NT2/D1 (cell line): ENCODE results near the gene CD58.

Experiments
- SUZ12 ChIP-seq: IDR thresholded peaks from 2 replicates; pipeline ENCODE4 v1.6.1; 2011; ENCODE audit not compliant: insufficient read length, insufficient read depth; ENCODE audit errors: extremely low read depth
- YY1 ChIP-seq: IDR thresholded peaks from 2 replicates; pipeline ENCODE4 v1.6.1; 2011; ENCODE audit not compliant: insufficient read length, insufficient read depth
- ZNF274 ChIP-seq: IDR thresholded peaks from 2 replicates; pipeline ENCODE4 v1.6.1; 2011; ENCODE audit warnings: mild to moderate bottlenecking, low read depth, low read length

DNA sequence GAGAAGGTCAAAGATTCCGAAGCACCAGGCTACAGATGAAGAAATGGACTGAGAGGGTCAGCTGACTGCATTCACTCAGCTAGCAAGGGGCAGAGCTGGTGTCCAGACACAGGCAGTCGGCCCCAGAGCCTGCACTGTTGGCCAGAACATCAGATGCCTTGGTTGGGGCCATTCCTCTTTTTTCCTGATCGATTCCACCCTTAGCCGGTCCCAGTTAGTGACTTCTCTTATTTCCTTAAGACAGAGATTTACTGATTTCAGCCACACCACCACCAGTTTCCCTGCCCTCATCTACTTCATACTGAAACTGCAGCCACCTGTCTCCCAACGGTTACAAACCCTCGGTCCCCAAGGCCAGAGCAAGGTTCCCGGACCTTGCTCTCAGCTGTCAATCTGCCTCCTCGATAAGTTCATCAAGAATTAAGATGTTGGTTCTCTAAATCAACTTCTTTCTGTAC is 11.5 kb downstream of the CD58 start:
- TF ChIP-seq SUZ12 (no peak), YY1 (no peak), ZNF274 (no peak)
